Right atrium auricular region (tissue), 2 donors: ENCODE measurements around the gene RNF220. TPM values are rescaled to one million over a fixed set of nuclear protein-coding genes. Genes with fewer than 3 reads are reported as not detected.

Source experiments
- DNase-seq: peaks from one replicate; pipeline ENCODE4 v3.0.0-alpha.2; 2019; ENCODE audit warnings: low spot score
- H3K27ac ChIP-seq, 2 donors: fragments of 200-600 bp; sonication (generic); 1 replicate in 1 of 2; 2 replicates in 1 of 2; pipeline ENCODE4 v1.5.1; 2016 to 2019
- H3K27me3 ChIP-seq, 2 donors: fragments of 200-600 bp; sonication (generic); one replicate each; pipeline versions ENCODE4 v1.5.1 to v1.6.0; 2017 to 2019
- H3K36me3 ChIP-seq: fragments of 200-600 bp; sonication (generic); one replicate; pipeline ENCODE4 v1.5.1; 2016
- H3K4me1 ChIP-seq, 2 donors: fragments of 200-600 bp; sonication (generic); one replicate each; pipeline versions ENCODE4 v1.5.1 to v1.6.0; 2017 to 2019
- H3K4me3 ChIP-seq, 2 donors: fragments of 200-600 bp; sonication (generic); 1 replicate in 1 of 2; 2 replicates in 1 of 2; pipeline ENCODE4 v1.5.1; 2017 to 2019; ENCODE audit warnings: mild to moderate bottlenecking in 1 of 2, moderate library complexity in 1 of 2
- H3K9me3 ChIP-seq, 2 donors: fragments of 200-600 bp; sonication (generic); one replicate each; pipeline ENCODE4 v1.5.1; 2019
- total RNA-seq, 2 donors: library from RNA; depleted of rRNA; stranded (reverse); fragments of >200 nt; gene quantifications; one replicate each; pipeline ENCODE4 v1.1.0, GENCODE V29; 2016
- TF ChIP-seq, protein P1 (sequence below), 2 donors: fragments of 200-600 bp; sonication (generic); IDR thresholded peaks; one replicate each; pipeline ENCODE4 v1.5.1; 2019; ENCODE audit warnings: antibody characterized with exemption in 2 of 2

The RNF220 gene
- total RNA-seq, 2 donors from 2014 or later, result 76.1 to 91.6 TPM

- H3K9me3 ChIP-seq, result no peaks in the 10 kb centered on the region
- TF ChIP-seq, protein P1, sequence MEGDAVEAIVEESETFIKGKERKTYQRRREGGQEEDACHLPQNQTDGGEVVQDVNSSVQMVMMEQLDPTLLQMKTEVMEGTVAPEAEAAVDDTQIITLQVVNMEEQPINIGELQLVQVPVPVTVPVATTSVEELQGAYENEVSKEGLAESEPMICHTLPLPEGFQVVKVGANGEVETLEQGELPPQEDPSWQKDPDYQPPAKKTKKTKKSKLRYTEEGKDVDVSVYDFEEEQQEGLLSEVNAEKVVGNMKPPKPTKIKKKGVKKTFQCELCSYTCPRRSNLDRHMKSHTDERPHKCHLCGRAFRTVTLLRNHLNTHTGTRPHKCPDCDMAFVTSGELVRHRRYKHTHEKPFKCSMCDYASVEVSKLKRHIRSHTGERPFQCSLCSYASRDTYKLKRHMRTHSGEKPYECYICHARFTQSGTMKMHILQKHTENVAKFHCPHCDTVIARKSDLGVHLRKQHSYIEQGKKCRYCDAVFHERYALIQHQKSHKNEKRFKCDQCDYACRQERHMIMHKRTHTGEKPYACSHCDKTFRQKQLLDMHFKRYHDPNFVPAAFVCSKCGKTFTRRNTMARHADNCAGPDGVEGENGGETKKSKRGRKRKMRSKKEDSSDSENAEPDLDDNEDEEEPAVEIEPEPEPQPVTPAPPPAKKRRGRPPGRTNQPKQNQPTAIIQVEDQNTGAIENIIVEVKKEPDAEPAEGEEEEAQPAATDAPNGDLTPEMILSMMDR (IDR thresholded peaks at IDR 0.05), result no peak
- DNase-seq, result no peak
- H3K36me3 ChIP-seq, result no peaks in the 10 kb centered on the region
- no peaks in the 10 kb centered on the region for H3K27me3 ChIP-seq
- no peak overlapping the region for H3K4me3 ChIP-seq
- H3K27ac ChIP-seq, result no peak overlapping the region
- H3K4me1 ChIP-seq, result peaks cover 0 to 5% of the 10 kb centered on the region in 2 donors
Observed at GRCh38 chr1:44611419-44611818, 206.4 kb downstream of the RNF220 start.

GRCh38 chr1:44611866-44612265 lies 206.8 kb downstream of the RNF220 start:
- H3K27me3 ChIP-seq, result no peaks in the 10 kb centered on the region
- no peak overlapping the region for H3K4me3 ChIP-seq
- no peak overlapping the region for H3K27ac ChIP-seq
- no peaks in the 10 kb centered on the region for H3K36me3 ChIP-seq
- TF ChIP-seq, protein P1 (IDR thresholded peaks at IDR 0.05), result no peak
- DNase-seq, result no peak
- no peaks in the 10 kb centered on the region for H3K9me3 ChIP-seq
- peaks cover 0 to 8% of the 10 kb centered on the region in 2 donors for H3K4me1 ChIP-seq

GRCh38 chr1:44613941-44614340 lies 208.9 kb downstream of the RNF220 start:
- TF ChIP-seq, protein P1 (IDR thresholded peaks at IDR 0.05), result no peak
- H3K27ac ChIP-seq, result no peak overlapping the region
- H3K4me3 ChIP-seq, result no peak overlapping the region
- DNase-seq, result no peak
- no peaks in the 10 kb centered on the region for H3K9me3 ChIP-seq
- no peaks in the 10 kb centered on the region for H3K36me3 ChIP-seq
- H3K27me3 ChIP-seq, result no peaks in the 10 kb centered on the region
- H3K4me1 ChIP-seq, result peaks cover 0 to 16% of the 10 kb centered on the region in 2 donors

DNA sequence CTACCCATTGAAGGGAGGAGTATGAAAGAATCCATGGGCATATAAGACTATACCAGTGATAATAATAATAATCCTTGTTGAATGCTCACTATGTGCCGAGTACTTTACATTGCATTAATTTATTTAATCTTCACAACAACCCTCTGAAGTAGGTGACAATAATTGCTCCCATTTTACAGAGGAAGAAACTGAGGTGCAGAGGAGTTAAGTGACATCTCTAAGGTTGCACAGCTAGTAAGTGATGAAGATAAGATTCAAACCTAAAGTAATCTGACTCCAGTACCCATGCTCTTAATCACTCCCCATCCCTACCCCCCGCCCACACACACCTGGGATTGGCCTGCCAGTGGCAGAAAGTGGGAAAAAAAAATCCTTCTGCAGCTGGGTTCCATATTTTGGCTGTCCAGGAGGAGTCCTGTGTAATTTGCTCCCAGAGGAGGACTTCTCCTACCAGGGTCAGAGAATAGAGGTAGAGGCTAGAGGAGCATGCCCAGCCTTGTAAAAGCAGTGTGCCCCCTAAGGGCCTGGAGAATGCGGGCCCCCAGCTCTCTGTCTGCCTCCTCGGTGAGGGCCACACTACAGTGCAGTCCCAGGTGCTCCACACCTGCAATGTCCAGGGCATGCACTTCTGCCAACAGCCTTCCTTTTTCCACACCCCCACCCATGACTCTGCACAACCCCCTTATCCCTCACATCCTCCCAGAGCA lies 211.4 kb downstream of the RNF220 start:
- no peaks in the 10 kb centered on the region for H3K36me3 ChIP-seq
- no peaks in the 10 kb centered on the region for H3K27me3 ChIP-seq
- no peak overlapping the region for H3K27ac ChIP-seq
- DNase-seq, result no peak
- peak overlapping the region in 1 of 2 donors; percentile 50 for H3K4me3 ChIP-seq
- TF ChIP-seq, protein P1 (IDR thresholded peaks at IDR 0.05), result no peak
- no peaks in the 10 kb centered on the region for H3K9me3 ChIP-seq
- H3K4me1 ChIP-seq, result peaks cover 0 to 11% of the 10 kb centered on the region in 2 donors

- Histone ChIP-seq H3K27me3 (no peaks in the 10 kb centered on the region), H3K36me3 (no peaks in the 10 kb centered on the region), H3K4me1 (peaks cover 0 to 11% of the 10 kb centered on the region in 2 donors), H3K9me3 (no peaks in the 10 kb centered on the region), H3K4me3 (peak overlapping the region; percentile 31 to 50), H3K27ac (no peak overlapping the region)
- TF ChIP-seq, protein P1 (IDR thresholded peaks at IDR 0.05), result no peak
- DNase-seq, result no peak
Observed at GRCh38 chr1:44616991-44617702, 212.1 kb downstream of the RNF220 start.
